Stimulated activated CD8-positive, alpha-beta memory T cell treated with anti-CD3 and anti-CD28 coated beads, Interleukin-15, amount 100 ng/mL, for 48 hours (primary cell): ENCODE measurements around the gene CDC45.
"Not testable (repeated sequence)": the region's sequence is repeated elsewhere in the genome, so short reads cannot be mapped to it uniquely, and the experiment has no call there.

Experiments
- DNase-seq, 2 donors: peaks; one replicate each; pipeline ENCODE4 v3.0.0-alpha.2; 2020; ENCODE audit warnings: low read depth in 2 of 2

CDC45 gene

GRCh38 chr22:19479355-19480172 is at the start of gene CDC45:
Gene CDC45 (plus strand): TSS chr22:19479920. CDS start chr22:19479969, 49 bp downstream.
- peak; percentile 89 to 91 for DNase-seq

- DNase-seq: peak in 1 of 2 donors; percentile 33
These were observed 49.5 kb upstream of the CDC45 start for GRCh38 chr22:19429950-19430889.

- no peak for DNase-seq
These were observed 48.7 kb upstream of the CDC45 start for GRCh38 chr22:19430890-19431541.

- peak; percentile 77 to 81 for DNase-seq
These were observed 48.0 kb upstream of the CDC45 start, which contains the start of gene HIRA for GRCh38 chr22:19431649-19432132. Gene HIRA (minus strand): TSS chr22:19431733. CDS start chr22:19431476, 257 bp downstream.

GRCh38 chr22:19432133-19432851 is 47.4 kb upstream of the CDC45 start, which contains the start of gene MRPL40:
Gene MRPL40 (plus strand): TSS chr22:19432545. CDS start chr22:19432555, 10 bp downstream.
- peak; percentile 90 to 93 for DNase-seq

GRCh38 chr22:19434401-19434800 is 45.3 kb upstream of the CDC45 start:
- DNase-seq: no peak

- DNase-seq: no peak
These were observed 44.7 kb upstream of the CDC45 start for GRCh38 chr22:19434829-19435580.

GRCh38 chr22:19436444-19437161 is 43.1 kb upstream of the CDC45 start:
- DNase-seq: not testable (repeated sequence)

GRCh38 chr22:19438298-19438697 is 41.4 kb upstream of the CDC45 start:
- DNase-seq: no peak

- no peak for DNase-seq
These were observed 39.1 kb upstream of the CDC45 start for GRCh38 chr22:19440411-19441195.

GRCh38 chr22:19442166-19442565 is 37.6 kb upstream of the CDC45 start:
- no peak for DNase-seq

GRCh38 chr22:19443544-19444211 is 36.0 kb upstream of the CDC45 start:
- DNase-seq: no peak

- not testable (repeated sequence) for DNase-seq
These were observed 34.3 kb upstream of the CDC45 start for GRCh38 chr22:19445279-19445982.

- no peak for DNase-seq
These were observed 33.0 kb upstream of the CDC45 start for GRCh38 chr22:19446603-19447329.

GRCh38 chr22:19447330-19448075 is 32.2 kb upstream of the CDC45 start, which contains the start of gene C22orf39:
Gene C22orf39 (minus strand): TSS chr22:19447711. CDS start chr22:19447688, 23 bp downstream.
- peak; percentile 78 to 81 for DNase-seq

- no peak for DNase-seq
These were observed 31.6 kb upstream of the CDC45 start for GRCh38 chr22:19448076-19448607.
